Frontal cortex (tissue), 4 donors: Measurements from ENCODE around the gene DTX1. TPM values are rescaled to one million over a fixed set of nuclear protein-coding genes. Genes with fewer than 3 reads are reported as not detected.
"Not testable (repeated sequence)": the region's sequence is repeated elsewhere in the genome, so short reads cannot be mapped to it uniquely, and the experiment has no call there.

Experiments
- DNase-seq, 2 donors: peaks; one replicate each; pipeline ENCODE4 v3.0.0; 2012; ENCODE audit warnings: low spot score in 2 of 2
- FAIRE-seq: peaks from 2 replicates; lab custom pipeline; 2012; peaks lifted over from hg19 to GRCh38; lab: Jason Lieb, UNC
- total RNA-seq: library from RNA; depleted of rRNA; stranded (reverse); fragments of >200 nt; gene quantifications from one replicate; pipeline ENCODE4 v1.2.3, GENCODE V29; 2014
- donor health status: control.
- donor health status: control.
- donor health status: control.

DTX1 gene
- total RNA-seq, 1 donor from 2014 or later, result 18.3 TPM

DNA sequence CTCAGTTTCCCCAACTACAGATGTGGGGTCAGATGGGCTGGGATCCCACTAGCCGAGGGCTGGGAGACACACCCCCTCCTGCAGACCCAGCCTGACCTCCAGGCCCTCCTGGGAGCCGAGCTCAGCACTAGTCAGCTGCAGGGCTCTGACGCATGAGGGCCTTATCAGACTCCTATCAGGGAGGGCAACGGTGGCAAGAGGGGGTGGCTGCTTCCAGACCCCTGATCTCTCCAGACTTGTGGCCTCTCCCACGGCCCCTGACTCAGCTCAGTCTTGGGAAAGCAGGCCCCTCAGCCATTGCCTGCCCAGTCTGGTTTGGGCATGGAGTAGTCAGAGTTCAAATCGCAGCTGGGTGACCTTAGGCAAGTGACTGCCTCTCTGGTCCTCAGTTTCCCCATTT is 76.5 kb downstream of the DTX1 start:
- DNase-seq (no peak), FAIRE-seq (no peak)

DNA sequence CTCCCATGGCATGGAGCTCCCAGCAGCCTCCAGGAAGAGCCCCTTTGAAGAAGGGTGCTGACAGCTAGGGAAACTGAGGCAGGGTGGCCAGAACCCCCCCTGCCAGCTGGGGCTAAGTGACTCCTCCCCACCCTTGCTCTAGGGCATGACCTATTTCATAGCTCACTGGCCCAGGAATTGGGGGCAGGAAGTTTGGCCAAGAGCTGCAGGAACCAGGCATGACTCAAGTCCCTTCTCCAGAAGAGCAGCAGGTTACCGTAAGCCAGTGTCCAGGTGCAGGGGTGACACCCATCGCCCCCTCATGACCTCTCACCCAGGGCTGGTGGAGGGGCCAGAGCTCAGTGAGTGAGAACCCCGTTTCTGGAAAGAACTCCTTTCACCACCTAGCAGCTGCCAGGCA is 77.1 kb downstream of the DTX1 start:
- no peak for FAIRE-seq

DNA sequence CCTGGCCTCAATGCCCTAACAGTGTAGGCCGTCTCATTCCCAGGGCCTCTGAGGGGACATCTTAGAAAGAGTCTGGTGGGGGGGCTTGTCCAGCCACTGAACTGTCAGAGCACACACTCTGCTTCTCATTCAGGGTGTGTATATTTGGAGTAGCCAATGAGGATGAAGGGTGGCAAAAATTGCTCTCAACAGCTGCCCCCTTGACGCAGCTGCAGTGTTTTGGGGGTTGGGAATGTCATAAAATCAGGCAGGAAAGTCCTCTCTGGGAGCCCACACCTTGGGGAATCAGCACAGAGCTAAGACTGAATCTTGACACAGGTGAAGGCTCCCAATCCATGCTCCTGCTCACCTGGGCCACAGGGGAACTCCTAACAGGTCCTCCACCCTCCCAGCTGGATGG is 77.5 kb downstream of the DTX1 start:
- no peak for FAIRE-seq
- DNase-seq, result no peak

More for the DNA sequence above, 77.1 kb downstream of the DTX1 start:
- no peak for DNase-seq

DNA sequence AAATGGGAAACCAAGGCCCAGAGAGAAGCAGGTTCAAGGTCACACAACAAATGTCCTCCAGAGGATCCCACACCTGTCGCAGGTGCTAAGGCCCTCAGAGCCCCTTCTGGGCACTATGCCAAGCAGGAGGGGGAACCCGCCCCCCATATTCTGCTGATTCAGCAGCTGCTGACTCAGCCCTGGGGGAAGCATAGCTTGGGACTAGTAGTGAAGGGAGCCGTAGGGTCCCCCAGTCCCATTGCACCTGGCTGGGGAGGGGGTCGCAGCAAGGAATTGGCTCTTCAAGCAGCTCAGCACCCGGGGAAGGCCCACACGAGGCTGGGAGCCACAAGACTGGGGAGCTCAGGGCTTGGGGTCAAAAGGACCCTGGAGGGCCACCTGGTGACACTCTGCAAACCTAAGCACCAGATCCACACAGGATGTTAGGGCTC is 78.0 kb downstream of the DTX1 start:
- FAIRE-seq (no peak), DNase-seq (no peak)

DNA sequence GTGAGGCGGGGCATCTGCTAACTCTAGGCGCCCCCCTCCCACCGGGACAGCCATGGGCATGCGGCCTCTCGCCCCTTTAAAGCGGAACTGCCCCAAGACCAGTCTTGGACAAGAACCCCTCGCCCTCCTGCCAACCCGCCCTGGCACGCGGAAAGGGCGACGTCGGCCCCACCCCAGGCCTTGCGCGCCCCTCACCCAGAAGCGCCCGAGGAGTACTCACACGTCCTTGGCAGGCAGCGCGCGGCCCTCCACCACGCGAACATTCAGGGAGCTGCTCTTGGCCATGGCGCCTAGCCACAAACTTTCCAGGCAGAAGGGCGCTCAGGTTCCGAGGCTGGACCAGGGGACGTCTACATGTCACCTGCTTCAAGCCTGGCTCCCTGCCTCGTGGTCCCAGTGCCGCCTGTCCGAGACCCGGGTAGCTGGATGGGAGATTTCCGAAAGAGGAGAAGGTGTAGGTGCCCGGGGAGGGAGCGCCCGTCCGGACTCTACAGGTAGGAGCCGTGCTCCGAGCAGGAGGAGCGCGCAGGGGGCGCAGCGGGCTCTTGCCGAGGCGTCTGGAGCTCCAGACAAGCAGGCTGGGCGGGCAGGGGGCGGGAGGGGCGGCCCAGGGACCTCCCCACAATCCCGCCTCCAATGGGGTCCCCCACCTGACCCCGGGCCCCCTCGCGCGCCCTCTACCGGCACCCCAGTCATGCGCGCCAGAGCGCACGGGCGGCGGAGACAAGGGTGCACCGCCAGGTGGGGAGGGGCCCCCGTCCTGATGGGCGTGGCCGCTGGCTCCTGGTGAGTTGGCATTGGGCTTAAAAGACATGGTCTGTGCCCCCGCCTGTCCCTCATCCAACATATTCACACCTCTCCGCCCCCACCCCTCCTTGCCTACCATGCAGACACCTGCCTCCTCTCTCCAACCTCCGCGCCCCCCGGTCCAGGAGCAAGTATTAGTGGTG is 78.9 kb downstream of the DTX1 start, which contains the start of gene RASAL1:
TSS of gene RASAL1 (minus strand) at position 584 of the 950 bp plus-strand sequence. CDS start at position 285, 299 bp downstream.
- no peak for FAIRE-seq
- peak; percentile 70 to 72 for DNase-seq

DNA sequence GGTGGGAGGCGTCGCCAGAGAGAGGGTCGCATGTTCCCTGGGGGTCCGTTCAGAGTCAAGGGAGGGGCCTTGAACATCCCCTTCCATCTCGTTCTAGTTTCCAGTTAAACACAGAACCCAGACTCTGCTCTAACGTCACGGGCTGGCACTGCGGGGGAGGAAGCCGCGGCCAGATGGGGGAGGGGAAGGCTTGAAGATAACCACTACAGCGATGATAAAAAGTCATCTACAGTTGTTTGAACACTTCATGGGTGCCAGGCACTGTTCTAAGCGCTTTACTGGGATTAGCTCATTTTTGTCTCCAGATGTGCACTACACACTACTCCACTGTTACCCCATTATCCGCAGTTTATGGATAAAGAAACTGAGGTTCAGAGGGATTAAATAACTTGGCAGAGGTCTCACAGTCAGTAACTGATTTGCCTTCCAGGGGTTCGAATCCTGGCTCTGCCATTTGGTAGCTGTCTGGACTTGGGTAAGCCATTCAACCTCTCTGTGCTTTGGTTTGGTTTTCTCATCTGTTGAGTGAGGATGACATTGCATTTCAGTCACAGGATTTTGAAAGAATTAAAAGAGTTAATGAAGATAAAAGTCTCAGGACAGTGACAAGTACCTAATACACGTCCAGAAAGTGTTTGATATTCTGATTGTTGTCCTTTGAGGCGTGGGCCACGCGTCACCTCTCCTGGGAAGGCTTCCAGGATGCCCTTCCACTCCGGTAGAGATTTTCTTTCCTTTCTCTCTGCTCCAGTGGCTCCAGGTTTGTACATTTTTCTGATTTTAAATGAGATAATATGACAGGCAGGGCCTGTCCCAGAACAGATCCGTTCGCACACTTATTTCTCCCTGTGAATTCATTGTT is 79.8 kb downstream of the DTX1 start:
- FAIRE-seq (no peak), DNase-seq (peak in 1 of 2 donors; percentile 71)

DNA sequence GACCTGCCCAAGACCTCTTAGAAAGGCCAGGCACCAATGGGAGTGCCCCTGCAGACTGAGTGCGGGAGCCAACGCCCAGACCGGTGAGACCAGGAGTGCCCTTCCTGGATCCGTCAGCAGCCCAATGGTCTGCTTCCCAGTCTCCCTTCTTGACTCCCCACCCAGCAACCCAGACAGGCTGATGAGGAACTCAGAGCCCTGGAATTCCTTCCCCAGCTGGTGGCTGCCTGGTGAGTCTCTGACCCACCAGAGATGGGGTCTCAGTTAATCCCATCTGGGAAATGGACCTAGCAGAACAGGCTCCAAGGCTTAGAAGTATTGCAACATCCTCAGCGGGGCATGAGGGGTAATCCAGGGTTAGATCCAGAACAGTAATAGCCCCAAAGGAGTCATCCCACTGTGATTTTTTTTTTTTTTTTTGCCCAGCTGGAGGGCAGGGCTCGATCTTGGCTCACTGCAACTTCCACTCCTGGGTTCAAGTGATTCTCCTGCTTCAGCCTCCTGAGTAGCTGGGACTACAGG is 80.5 kb downstream of the DTX1 start:
- no peak for FAIRE-seq

DNA sequence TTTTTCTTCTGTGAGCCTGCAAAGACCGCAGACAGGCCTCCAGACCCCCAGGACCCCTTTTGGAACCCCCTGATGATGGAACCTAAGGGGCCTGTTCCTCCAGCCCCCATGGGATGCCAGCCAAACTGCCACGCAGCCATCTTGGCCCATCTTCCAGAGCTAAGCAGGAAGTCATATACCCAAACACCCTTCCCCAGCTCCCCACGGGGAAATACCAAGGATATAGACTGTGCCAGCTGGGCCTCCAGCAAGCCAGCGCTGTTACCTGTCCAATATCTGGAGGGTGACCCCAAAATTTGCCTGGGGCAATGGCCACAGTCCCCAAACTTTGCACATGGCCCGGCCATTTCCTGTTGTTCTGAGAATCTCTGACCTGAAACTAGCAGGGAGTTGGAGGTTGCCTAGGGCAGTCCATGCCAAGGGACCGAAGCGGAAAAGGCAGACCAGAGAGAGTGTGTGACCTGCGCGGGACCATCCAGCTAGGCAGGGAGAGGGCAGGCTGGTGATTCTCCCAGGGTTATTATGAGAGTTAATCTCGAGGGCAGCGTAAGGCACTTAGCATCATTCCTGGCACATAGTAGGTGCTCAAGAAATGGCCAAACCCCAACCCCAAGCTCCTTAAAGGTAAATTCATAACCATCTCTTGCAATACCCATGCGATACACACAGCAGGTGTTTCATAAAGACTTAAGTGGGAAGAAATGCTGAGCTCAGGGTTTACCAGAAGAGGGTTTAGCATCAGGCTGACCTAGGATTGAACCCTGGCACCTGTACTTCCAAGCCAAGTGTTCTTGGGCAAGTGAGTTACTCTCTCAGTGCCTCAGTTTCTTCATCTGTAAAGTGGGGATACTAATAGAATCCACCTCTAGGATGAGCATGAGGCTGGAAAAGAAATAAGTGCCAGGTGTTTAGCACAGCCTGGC is 81.6 kb downstream of the DTX1 start:
- FAIRE-seq, result no peak
- DNase-seq, result no peak

More for the DNA sequence above, 80.5 kb downstream of the DTX1 start:
- no peak for DNase-seq

DNA sequence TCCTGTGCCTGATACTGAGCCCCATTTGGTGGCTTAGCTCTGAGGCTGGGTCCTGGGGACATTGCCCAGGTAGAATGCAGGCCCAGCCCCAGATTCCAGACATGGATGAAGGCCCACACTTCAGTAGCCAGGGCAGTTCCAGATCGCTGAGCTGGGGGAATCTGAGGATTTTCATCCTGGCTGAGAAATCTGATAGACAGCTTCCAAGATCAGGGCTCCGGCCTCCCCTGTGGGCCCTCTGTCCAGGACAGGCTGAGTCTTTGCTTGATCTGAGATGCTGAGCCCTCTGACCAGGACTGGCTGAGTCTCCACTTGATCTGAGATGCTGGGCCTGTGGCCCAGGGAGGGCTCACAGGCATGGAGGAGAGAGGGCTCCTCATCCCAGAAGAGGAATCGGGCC is 82.3 kb downstream of the DTX1 start:
- no peak for DNase-seq
- FAIRE-seq, result no peak

DNA sequence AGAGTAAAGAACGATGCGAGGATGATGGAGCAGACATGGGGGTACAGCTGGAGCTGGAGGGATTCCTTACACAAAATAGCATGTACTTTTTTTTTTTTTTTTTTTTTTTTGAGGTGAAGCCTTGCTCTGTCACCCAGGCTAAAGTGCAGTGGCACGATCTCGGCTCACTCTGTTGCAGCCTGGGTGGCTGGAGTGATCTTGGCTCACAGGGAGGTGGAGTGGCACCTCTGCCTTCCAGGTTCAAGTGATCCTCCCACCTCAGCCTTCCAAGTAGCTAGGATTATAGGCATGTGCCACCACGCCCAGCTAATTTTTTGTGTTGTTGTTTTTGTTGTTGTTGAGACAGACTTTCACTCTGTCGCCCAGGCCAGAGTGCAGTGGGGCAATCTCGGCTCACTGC is 84.2 kb downstream of the DTX1 start:
- DNase-seq (no peak), FAIRE-seq (no peak)

DNA sequence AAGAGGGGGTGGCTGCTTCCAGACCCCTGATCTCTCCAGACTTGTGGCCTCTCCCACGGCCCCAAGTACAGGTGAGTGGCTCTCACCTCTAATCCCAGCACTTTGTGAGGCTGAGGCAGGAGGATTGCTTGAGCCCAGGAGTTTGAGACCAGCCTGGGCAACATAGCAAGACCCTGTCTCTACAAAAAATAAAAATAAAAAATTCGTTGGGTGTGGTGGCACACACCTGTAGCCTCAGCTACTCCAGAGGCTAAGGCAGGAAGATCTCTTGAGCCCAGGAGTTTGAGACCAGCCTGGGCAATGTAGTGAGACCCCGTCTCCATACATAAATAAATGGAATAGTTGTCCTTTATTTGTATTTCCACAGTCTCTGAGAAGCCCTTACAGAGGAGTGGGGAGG is 85.2 kb downstream of the DTX1 start:
- not testable (repeated sequence) for DNase-seq, FAIRE-seq

DNA sequence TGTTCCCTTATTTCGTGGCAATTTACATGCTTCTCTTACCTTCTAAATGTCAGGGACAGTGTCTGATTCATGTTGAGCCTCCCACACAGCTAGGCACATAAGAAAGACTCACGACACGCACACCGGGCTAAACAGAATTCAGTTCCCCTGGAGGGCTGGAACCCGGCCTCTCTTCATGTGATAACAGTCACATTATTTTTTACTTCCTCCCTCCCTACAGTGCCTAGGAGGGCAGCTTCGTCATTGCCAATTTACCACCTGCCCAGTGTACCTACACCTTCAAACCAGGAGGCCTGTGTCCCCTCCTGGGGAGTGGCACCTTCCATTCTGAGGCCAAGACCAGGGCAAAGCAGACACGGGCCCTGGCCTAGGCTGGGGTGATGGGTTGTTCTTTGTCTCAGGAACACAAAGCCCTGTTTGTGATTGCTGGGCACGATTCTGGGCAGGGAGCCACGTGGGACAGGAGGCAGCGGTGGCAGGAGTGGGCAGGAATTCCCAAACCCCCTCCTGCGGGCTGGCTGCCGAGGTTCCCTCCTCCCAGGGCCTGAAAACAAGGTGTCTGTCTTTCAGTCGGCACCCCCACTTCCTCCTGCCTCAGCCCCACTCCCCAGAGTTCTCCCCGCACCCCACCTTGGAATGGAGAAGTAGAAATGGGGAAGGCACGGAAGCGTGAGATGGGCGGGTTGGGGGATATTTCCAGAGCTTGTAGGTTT is 85.8 kb downstream of the DTX1 start:
- DNase-seq, result peak in 1 of 2 donors; percentile 70
- FAIRE-seq, result no peak

DNA sequence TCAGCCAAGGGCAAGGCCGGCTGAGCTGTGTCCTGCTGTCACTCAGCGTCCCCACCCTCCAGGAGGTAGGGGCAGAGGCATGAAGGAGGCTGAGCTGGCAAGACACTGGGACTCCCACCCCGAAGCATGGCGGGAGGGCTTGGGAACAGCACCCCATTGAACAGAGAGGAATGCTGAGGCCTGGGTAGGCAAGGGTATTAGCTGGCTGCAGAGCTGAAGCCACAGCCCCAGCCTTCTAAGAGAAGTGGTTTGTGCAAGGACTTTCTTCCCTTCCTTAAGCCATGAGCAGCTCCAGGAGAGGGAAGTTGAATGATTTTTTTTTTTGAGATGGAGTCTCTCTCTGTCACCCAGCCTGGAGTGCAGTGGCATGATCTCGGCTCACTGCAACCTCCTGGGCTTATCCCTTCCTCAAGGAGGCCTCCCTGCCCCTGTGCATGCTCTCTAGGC is 86.4 kb downstream of the DTX1 start:
- FAIRE-seq (no peak), DNase-seq (no peak)

DNA sequence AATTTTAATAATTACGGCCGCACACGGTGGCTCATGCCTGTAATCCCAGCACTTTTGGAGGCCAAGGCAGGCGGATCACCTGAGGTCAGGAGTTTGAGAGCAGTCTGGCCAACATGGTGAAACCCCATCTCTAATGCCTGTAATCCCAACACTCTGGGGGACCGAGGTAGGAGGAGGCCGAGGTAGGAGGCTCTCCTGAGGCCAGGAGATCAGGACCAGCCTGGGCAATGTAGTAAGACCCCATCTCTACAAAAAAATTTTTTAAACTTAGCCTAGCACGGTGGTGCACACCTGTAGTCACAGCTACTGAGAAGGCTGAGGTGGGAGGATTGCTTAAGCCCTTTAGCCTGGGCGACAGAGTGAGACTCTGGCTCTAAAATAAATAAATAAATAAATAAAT is 87.4 kb downstream of the DTX1 start:
- DNase-seq, result no peak
- FAIRE-seq, result no peak

DNA sequence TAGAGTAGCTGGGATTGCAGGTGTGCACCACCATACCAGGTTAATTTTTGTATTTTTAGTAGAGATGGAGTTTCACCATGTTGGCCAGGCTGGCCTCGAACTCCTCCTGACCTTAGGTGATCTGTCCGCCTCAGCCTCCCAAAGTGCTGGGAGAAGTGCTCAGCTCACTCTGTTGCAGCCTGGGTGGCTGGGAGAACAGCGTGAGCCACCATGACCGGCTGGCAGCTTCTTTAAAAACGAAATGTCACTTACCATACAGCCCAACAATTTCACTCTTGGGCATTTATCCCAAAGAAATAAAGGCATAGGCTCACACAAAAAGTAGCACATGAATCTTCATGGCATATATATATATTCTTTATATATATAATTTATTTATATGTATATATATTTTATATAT is 88.3 kb downstream of the DTX1 start:
- DNase-seq, result no peak
- no peak for FAIRE-seq

DNA sequence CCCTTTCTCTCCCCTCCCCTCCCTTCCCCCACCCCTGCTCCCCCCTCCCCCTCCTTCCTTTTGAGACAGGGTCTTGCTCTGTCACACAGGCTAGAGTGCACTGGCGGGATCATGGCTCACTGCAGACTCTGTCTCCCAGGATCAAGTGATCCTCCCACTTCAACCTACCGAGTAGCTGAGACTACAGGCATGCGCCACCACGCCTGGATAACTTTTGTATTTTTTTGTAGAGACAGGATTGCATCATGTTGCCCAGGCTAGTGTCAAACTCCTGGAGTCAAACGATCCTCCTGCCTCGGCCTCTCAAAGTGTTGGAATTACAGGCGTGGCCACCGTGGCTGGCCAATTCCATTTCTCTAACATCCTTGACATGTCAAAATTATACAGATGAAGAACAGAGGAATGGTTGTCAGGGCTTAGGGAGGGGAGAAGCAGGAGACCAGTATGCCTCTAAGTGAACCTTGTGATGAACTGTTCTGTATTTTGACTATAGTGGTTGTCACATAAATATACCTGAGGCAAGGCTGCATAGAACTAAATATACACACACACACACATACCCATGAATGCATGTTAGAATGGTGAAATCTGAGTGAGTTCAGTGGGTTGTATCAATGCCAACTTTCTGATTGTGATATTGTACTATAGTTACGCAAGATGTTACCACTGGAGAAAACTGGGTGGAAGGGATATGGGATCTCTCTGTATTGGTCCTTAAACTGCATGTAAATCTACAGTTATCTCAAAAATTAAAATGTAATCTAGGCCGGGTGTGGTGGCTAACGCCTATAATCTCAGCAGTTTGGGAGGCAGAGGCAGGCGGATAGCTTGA is 89.4 kb downstream of the DTX1 start:
- FAIRE-seq (no peak), DNase-seq (no peak)

DNA sequence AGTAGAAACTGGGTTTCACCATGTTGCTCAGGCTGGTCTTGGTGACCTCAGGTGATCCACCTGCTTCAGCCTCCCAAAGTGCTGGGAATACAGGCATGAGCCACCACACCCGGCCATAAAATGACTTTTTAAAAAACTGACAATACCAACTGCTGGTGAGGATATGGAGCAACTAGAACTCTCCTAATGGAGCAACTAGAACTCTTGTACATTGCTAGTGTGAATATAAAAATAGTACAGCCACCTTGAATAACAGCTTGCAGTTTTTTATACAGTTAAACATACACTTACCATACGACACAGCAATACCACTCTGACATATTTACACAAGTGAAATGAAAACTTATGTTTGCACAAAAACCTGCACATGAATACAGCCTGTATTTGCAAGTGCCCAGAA is 90.5 kb downstream of the DTX1 start:
- DNase-seq, result no peak
- no peak for FAIRE-seq
